SK-N-SH treated with all-trans-retinoic acid at 6 μM for 48 hours (cell line): ENCODE results near the gene CPS1.

Source experiments
- ZFP30 ChIP-seq: fragments of 450-650 bp; formaldehyde crosslinking; IDR thresholded peaks from 2 replicates; pipeline ENCODE4 v1.5.0; 2022; ENCODE audit warnings: mild to moderate bottlenecking, moderate library complexity
- ZNF565 ChIP-seq: fragments of 450-650 bp; formaldehyde crosslinking; conservative IDR thresholded peaks from 2 replicates; pipeline ENCODE4 v1.5.0; 2020; ENCODE audit warnings: low read depth, mild to moderate bottlenecking, moderate library complexity
- ZNF70 ChIP-seq: fragments of 450-650 bp; formaldehyde crosslinking; IDR thresholded peaks from 2 replicates; pipeline ENCODE4 v1.5.0; 2020; ENCODE audit warnings: mild to moderate bottlenecking, moderate library complexity
- TF ChIP-seq, protein P1 (sequence below): fragments of 250-450 bp; sonication (Bioruptor Pico); IDR thresholded peaks from 2 replicates; pipeline ENCODE4 v1.8.0; 2020; ENCODE audit warnings: mild to moderate bottlenecking, moderate library complexity, borderline replicate concordance
- TF ChIP-seq, protein P2 (sequence below): fragments of 250-450 bp; sonication (Bioruptor Pico); IDR thresholded peaks from 2 replicates; pipeline ENCODE4 v1.5.1; 2020; ENCODE audit warnings: low read depth, mild to moderate bottlenecking, moderate library complexity

DNA sequence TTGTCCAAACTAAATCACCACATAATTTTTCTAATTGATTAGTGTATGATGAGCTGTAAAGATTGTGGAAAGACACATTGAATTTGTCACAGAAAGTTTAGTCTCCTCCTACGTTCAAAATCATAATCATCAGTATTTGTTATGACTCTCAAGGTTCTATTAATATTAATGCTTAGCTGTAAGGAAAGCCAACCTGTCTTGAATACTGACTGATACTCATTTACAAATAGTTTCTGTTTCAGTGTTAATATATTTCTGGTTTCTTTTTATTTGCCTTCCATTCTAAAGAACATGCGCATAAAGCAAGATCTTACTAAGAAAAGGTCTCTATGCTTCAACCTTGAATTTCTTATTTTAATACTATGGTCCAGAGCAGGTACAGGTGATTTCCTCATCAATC lies 55.1 kb downstream of the CPS1 start:
- TF ChIP-seq, protein P1, sequence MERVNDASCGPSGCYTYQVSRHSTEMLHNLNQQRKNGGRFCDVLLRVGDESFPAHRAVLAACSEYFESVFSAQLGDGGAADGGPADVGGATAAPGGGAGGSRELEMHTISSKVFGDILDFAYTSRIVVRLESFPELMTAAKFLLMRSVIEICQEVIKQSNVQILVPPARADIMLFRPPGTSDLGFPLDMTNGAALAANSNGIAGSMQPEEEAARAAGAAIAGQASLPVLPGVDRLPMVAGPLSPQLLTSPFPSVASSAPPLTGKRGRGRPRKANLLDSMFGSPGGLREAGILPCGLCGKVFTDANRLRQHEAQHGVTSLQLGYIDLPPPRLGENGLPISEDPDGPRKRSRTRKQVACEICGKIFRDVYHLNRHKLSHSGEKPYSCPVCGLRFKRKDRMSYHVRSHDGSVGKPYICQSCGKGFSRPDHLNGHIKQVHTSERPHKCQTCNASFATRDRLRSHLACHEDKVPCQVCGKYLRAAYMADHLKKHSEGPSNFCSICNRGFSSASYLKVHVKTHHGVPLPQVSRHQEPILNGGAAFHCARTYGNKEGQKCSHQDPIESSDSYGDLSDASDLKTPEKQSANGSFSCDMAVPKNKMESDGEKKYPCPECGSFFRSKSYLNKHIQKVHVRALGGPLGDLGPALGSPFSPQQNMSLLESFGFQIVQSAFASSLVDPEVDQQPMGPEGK, result no peak
- TF ChIP-seq ZFP30, result no peak
- no peak for TF ChIP-seq ZNF70 (CRISPR knock-in tag)
- no peak for TF ChIP-seq ZNF565 (CRISPR knock-in tag)
- TF ChIP-seq, protein P2, sequence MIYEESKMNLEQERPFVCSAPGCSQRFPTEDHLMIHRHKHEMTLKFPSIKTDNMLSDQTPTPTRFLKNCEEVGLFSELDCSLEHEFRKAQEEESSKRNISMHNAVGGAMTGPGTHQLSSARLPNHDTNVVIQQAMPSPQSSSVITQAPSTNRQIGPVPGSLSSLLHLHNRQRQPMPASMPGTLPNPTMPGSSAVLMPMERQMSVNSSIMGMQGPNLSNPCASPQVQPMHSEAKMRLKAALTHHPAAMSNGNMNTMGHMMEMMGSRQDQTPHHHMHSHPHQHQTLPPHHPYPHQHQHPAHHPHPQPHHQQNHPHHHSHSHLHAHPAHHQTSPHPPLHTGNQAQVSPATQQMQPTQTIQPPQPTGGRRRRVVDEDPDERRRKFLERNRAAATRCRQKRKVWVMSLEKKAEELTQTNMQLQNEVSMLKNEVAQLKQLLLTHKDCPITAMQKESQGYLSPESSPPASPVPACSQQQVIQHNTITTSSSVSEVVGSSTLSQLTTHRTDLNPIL (CRISPR knock-in tag), result no peak
